Neural cell (in vitro differentiated cells): Measurements from ENCODE around the gene ISCU. TPM values are rescaled to one million over a fixed set of nuclear protein-coding genes. Genes with fewer than 3 reads are reported as not detected.

ENCODE experiments used
- H2AFZ ChIP-seq: fragments of 200-600, 300-800 bp; sonication (generic), shearing (Covaris generic); 2 replicates; pipeline ENCODE4 v1.6.0; 2014; ENCODE audit warnings: low read depth, mild to moderate bottlenecking, antibody characterized with exemption, low read length, moderate library complexity
- H3F3A ChIP-seq: fragments of 200-600 bp; shearing (Covaris generic); 2 replicates; pipeline ENCODE4 v1.6.1; 2016; ENCODE audit warnings: mild to moderate bottlenecking, moderate library complexity, mixed read lengths, antibody characterized with exemption, low read length; ENCODE audit not compliant: insufficient read depth, poor library complexity, severe bottlenecking
- H3K27ac ChIP-seq: fragments of 200-600, 300-800 bp; sonication (generic), shearing (Covaris generic); 2 replicates; pipeline ENCODE4 v1.5.1; 2014; ENCODE audit warnings: mild to moderate bottlenecking, low read length, moderate library complexity
- H3K27me3 ChIP-seq: fragments of 300-800, 200-600 bp; sonication (generic), shearing (Covaris generic); 2 replicates; pipeline ENCODE4 v1.6.0; 2014; ENCODE audit warnings: mild to moderate bottlenecking, low read depth, low read length, moderate library complexity; ENCODE audit not compliant: insufficient read depth
- H3K36me3 ChIP-seq: fragments of 300-800, 200-600 bp; sonication (generic), shearing (Covaris generic); 2 replicates; pipeline ENCODE4 v1.5.1; 2014; ENCODE audit warnings: mild to moderate bottlenecking, antibody characterized with exemption, low read length, moderate library complexity; ENCODE audit not compliant: insufficient read depth
- H3K4me2 ChIP-seq: fragments of 300-800, 200-600 bp; sonication (generic), shearing (Covaris generic); 2 replicates; pipeline ENCODE4 v1.6.0; 2014; ENCODE audit warnings: mild to moderate bottlenecking, low read length
- H3K4me3 ChIP-seq: fragments of 300-800, 200-600 bp; sonication (generic), shearing (Covaris generic); 2 replicates; pipeline ENCODE4 v1.5.1; 2014; ENCODE audit warnings: mild to moderate bottlenecking, low read length, moderate library complexity
- H3K79me2 ChIP-seq: fragments of 200-600 bp; shearing (Covaris generic); replicated peaks from 2 replicates; pipeline ENCODE4 v1.6.0; 2014; ENCODE audit warnings: mild to moderate bottlenecking, low read length, moderate library complexity; ENCODE audit not compliant: insufficient read depth
- H3K9ac ChIP-seq: fragments of 300-800, 200-600 bp; sonication (generic), shearing (Covaris generic); 2 replicates; pipeline ENCODE4 v1.6.1; 2016; ENCODE audit warnings: mild to moderate bottlenecking, low read length, mixed read lengths
- H3K9me2 ChIP-seq: fragments of 200-600 bp; shearing (Covaris generic); 2 replicates; pipeline ENCODE4 v1.6.1; 2016; ENCODE audit warnings: mild to moderate bottlenecking, low read length, mixed read lengths; ENCODE audit not compliant: insufficient read depth
- H3K9me3 ChIP-seq: fragments of 200-600, 300-800 bp; sonication (generic), shearing (Covaris generic); 2 replicates; pipeline ENCODE4 v1.6.1; 2016; ENCODE audit warnings: mild to moderate bottlenecking, mixed run types, low read length, moderate library complexity, mixed read lengths
- H4K20me1 ChIP-seq: fragments of 200-600 bp; shearing (Covaris generic); 2 replicates; pipeline ENCODE4 v1.6.1; 2016; ENCODE audit warnings: mild to moderate bottlenecking, mixed run types; ENCODE audit not compliant: insufficient read depth
- CTCF ChIP-seq: fragments of 450-650 bp; IDR thresholded peaks from 2 replicates; pipeline ENCODE4 v1.5.1; 2014; ENCODE audit warnings: antibody characterized with exemption, mild to moderate bottlenecking, moderate library complexity; ENCODE audit not compliant: poor library complexity, severe bottlenecking
- EP300 ChIP-seq: fragments of 450-650 bp; conservative IDR thresholded peaks from 2 replicates; pipeline ENCODE4 v1.6.1; 2014; ENCODE audit warnings: antibody characterized with exemption, mild to moderate bottlenecking, moderate library complexity; ENCODE audit not compliant: poor library complexity, severe bottlenecking
- EZH2 ChIP-seq: fragments of 200-600, 300-800 bp; shearing (Covaris generic), sonication (generic); IDR thresholded peaks from 2 replicates; pipeline ENCODE4 v1.6.1; 2014; ENCODE audit warnings: antibody characterized with exemption, low read length, borderline replicate concordance, mild to moderate bottlenecking; ENCODE audit not compliant: insufficient read depth, poor library complexity, severe bottlenecking
- MXI1 ChIP-seq: fragments of 450-650 bp; conservative IDR thresholded peaks from 2 replicates; pipeline ENCODE4 v1.6.1; 2014; ENCODE audit warnings: antibody characterized with exemption, mild to moderate bottlenecking; ENCODE audit not compliant: poor library complexity, severe bottlenecking
- POLR2AphosphoS5 ChIP-seq: IDR thresholded peaks from 2 replicates; pipeline ENCODE4 v1.6.1; 2012
- RAD21 ChIP-seq: fragments of 450-650 bp; conservative IDR thresholded peaks from 2 replicates; pipeline ENCODE4 v1.6.1; 2014; ENCODE audit warnings: antibody characterized with exemption, mild to moderate bottlenecking, moderate library complexity
- REST ChIP-seq: IDR thresholded peaks from 2 replicates; pipeline ENCODE4 v1.6.1; 2012; ENCODE audit warnings: borderline replicate concordance
- TAF1 ChIP-seq: IDR thresholded peaks from 2 replicates; pipeline ENCODE4 v1.6.1; 2012; ENCODE audit warnings: low read depth
- polyA plus RNA-seq: library from polyadenylated mRNA; depleted of rRNA; stranded (reverse); fragments of >200 nt; gene quantifications from 2 replicates; pipeline ENCODE4 v1.2.3, GENCODE V29; 2014

The ISCU gene
- polyA plus RNA-seq, 1 donor from 2014 or later, result 164 TPM

GRCh38 chr12:108582978-108583770 is 20.8 kb downstream of the ISCU start:
- no peak overlapping the region for H3K4me2 ChIP-seq
- H3K79me2 ChIP-seq, result no peaks in the 10 kb centered on the region
- H3F3A ChIP-seq, result no peaks in the 10 kb centered on the region
- H3K27me3 ChIP-seq, result no peaks in the 10 kb centered on the region
- TF ChIP-seq CTCF (no peak), EP300 (no peak), RAD21 (no peak), MXI1 (no peak), POLR2AphosphoS5 (no peak), REST (no peak), TAF1 (no peak)
- H3K4me3 ChIP-seq, result no peak overlapping the region
- no peaks in the 10 kb centered on the region for H3K36me3 ChIP-seq
- H3K9me3 ChIP-seq, result no peaks in the 10 kb centered on the region
- no peak overlapping the region for H2AFZ ChIP-seq
- no peak overlapping the region for H3K9ac ChIP-seq
- H3K27ac ChIP-seq, result no peak overlapping the region
- no peaks in the 10 kb centered on the region for H3K9me2 ChIP-seq
- no peaks in the 10 kb centered on the region for H4K20me1 ChIP-seq

- no peak for TF ChIP-seq MXI1
- no peak for TF ChIP-seq EZH2
- no peak for TF ChIP-seq RAD21
- no peak for TF ChIP-seq EP300
- no peak for TF ChIP-seq POLR2AphosphoS5
- Histone ChIP-seq H3K4me3 (no peak overlapping the region), H3K27ac (no peak overlapping the region), H3K4me2 (no peak overlapping the region), H3K9me3 (no peaks in the 10 kb centered on the region), H4K20me1 (no peaks in the 10 kb centered on the region), H3F3A (no peaks in the 10 kb centered on the region), H3K9me2 (no peaks in the 10 kb centered on the region), H2AFZ (no peak overlapping the region), H3K9ac (no peak overlapping the region), H3K79me2 (no peaks in the 10 kb centered on the region), H3K27me3 (no peaks in the 10 kb centered on the region), H3K36me3 (no peaks in the 10 kb centered on the region)
These were observed 21.6 kb downstream of the ISCU start for GRCh38 chr12:108583991-108584390.
